Neural cell (in vitro differentiated cells): ENCODE data around the gene EVL. TPM values are rescaled to one million over a fixed set of nuclear protein-coding genes. Genes with fewer than 3 reads are reported as not detected.

ENCODE experiments used
- H2AFZ ChIP-seq: fragments of 200-600, 300-800 bp; sonication (generic), shearing (Covaris generic); 2 replicates; pipeline ENCODE4 v1.6.0; 2014; ENCODE audit warnings: low read depth, mild to moderate bottlenecking, antibody characterized with exemption, low read length, moderate library complexity
- H3F3A ChIP-seq: fragments of 200-600 bp; shearing (Covaris generic); 2 replicates; pipeline ENCODE4 v1.6.1; 2016; ENCODE audit warnings: mild to moderate bottlenecking, moderate library complexity, mixed read lengths, antibody characterized with exemption, low read length; ENCODE audit not compliant: insufficient read depth, poor library complexity, severe bottlenecking
- H3K27ac ChIP-seq: fragments of 200-600, 300-800 bp; sonication (generic), shearing (Covaris generic); 2 replicates; pipeline ENCODE4 v1.5.1; 2014; ENCODE audit warnings: mild to moderate bottlenecking, low read length, moderate library complexity
- H3K27me3 ChIP-seq: fragments of 300-800, 200-600 bp; sonication (generic), shearing (Covaris generic); 2 replicates; pipeline ENCODE4 v1.6.0; 2014; ENCODE audit warnings: mild to moderate bottlenecking, low read depth, low read length, moderate library complexity; ENCODE audit not compliant: insufficient read depth
- H3K36me3 ChIP-seq: fragments of 300-800, 200-600 bp; sonication (generic), shearing (Covaris generic); 2 replicates; pipeline ENCODE4 v1.5.1; 2014; ENCODE audit warnings: mild to moderate bottlenecking, antibody characterized with exemption, low read length, moderate library complexity; ENCODE audit not compliant: insufficient read depth
- H3K4me2 ChIP-seq: fragments of 300-800, 200-600 bp; sonication (generic), shearing (Covaris generic); 2 replicates; pipeline ENCODE4 v1.6.0; 2014; ENCODE audit warnings: mild to moderate bottlenecking, low read length
- H3K4me3 ChIP-seq: fragments of 300-800, 200-600 bp; sonication (generic), shearing (Covaris generic); 2 replicates; pipeline ENCODE4 v1.5.1; 2014; ENCODE audit warnings: mild to moderate bottlenecking, low read length, moderate library complexity
- H3K79me2 ChIP-seq: fragments of 200-600 bp; shearing (Covaris generic); replicated peaks from 2 replicates; pipeline ENCODE4 v1.6.0; 2014; ENCODE audit warnings: mild to moderate bottlenecking, low read length, moderate library complexity; ENCODE audit not compliant: insufficient read depth
- H3K9ac ChIP-seq: fragments of 300-800, 200-600 bp; sonication (generic), shearing (Covaris generic); 2 replicates; pipeline ENCODE4 v1.6.1; 2016; ENCODE audit warnings: mild to moderate bottlenecking, low read length, mixed read lengths
- H3K9me2 ChIP-seq: fragments of 200-600 bp; shearing (Covaris generic); 2 replicates; pipeline ENCODE4 v1.6.1; 2016; ENCODE audit warnings: mild to moderate bottlenecking, low read length, mixed read lengths; ENCODE audit not compliant: insufficient read depth
- H3K9me3 ChIP-seq: fragments of 200-600, 300-800 bp; sonication (generic), shearing (Covaris generic); 2 replicates; pipeline ENCODE4 v1.6.1; 2016; ENCODE audit warnings: mild to moderate bottlenecking, mixed run types, low read length, moderate library complexity, mixed read lengths
- H4K20me1 ChIP-seq: fragments of 200-600 bp; shearing (Covaris generic); 2 replicates; pipeline ENCODE4 v1.6.1; 2016; ENCODE audit warnings: mild to moderate bottlenecking, mixed run types; ENCODE audit not compliant: insufficient read depth
- CTCF ChIP-seq: fragments of 450-650 bp; IDR thresholded peaks from 2 replicates; pipeline ENCODE4 v1.5.1; 2014; ENCODE audit warnings: antibody characterized with exemption, mild to moderate bottlenecking, moderate library complexity; ENCODE audit not compliant: poor library complexity, severe bottlenecking
- EP300 ChIP-seq: fragments of 450-650 bp; conservative IDR thresholded peaks from 2 replicates; pipeline ENCODE4 v1.6.1; 2014; ENCODE audit warnings: antibody characterized with exemption, mild to moderate bottlenecking, moderate library complexity; ENCODE audit not compliant: poor library complexity, severe bottlenecking
- EZH2 ChIP-seq: fragments of 200-600, 300-800 bp; shearing (Covaris generic), sonication (generic); IDR thresholded peaks from 2 replicates; pipeline ENCODE4 v1.6.1; 2014; ENCODE audit warnings: antibody characterized with exemption, low read length, borderline replicate concordance, mild to moderate bottlenecking; ENCODE audit not compliant: insufficient read depth, poor library complexity, severe bottlenecking
- MXI1 ChIP-seq: fragments of 450-650 bp; conservative IDR thresholded peaks from 2 replicates; pipeline ENCODE4 v1.6.1; 2014; ENCODE audit warnings: antibody characterized with exemption, mild to moderate bottlenecking; ENCODE audit not compliant: poor library complexity, severe bottlenecking
- POLR2AphosphoS5 ChIP-seq: IDR thresholded peaks from 2 replicates; pipeline ENCODE4 v1.6.1; 2012
- RAD21 ChIP-seq: fragments of 450-650 bp; conservative IDR thresholded peaks from 2 replicates; pipeline ENCODE4 v1.6.1; 2014; ENCODE audit warnings: antibody characterized with exemption, mild to moderate bottlenecking, moderate library complexity
- REST ChIP-seq: IDR thresholded peaks from 2 replicates; pipeline ENCODE4 v1.6.1; 2012; ENCODE audit warnings: borderline replicate concordance
- SMC3 ChIP-seq: fragments of 450-650 bp; conservative IDR thresholded peaks from 2 replicates; pipeline ENCODE4 v1.6.1; 2014; ENCODE audit warnings: antibody characterized with exemption, mild to moderate bottlenecking, moderate library complexity; ENCODE audit not compliant: poor library complexity
- TAF1 ChIP-seq: IDR thresholded peaks from 2 replicates; pipeline ENCODE4 v1.6.1; 2012; ENCODE audit warnings: low read depth
- polyA plus RNA-seq: library from polyadenylated mRNA; depleted of rRNA; stranded (reverse); fragments of >200 nt; gene quantifications from 2 replicates; pipeline ENCODE4 v1.2.3, GENCODE V29; 2014

Gene EVL
- polyA plus RNA-seq, 1 donor from 2014 or later, result 387 TPM

- Histone ChIP-seq H3K36me3 (no peaks in the 10 kb centered on the region), H3K9me2 (no peaks in the 10 kb centered on the region), H3K27me3 (no peaks in the 10 kb centered on the region), H3K4me2 (no peak overlapping the region), H3K4me3 (no peak overlapping the region), H3F3A (peaks cover 5% of the 10 kb centered on the region), H3K9ac (no peak overlapping the region), H3K9me3 (no peaks in the 10 kb centered on the region), H3K79me2 (peaks cover 38% of the 10 kb centered on the region), H2AFZ (no peak overlapping the region), H4K20me1 (peaks cover 27% of the 10 kb centered on the region), H3K27ac (no peak overlapping the region)
- TF ChIP-seq EZH2, result no peak
- no peak for TF ChIP-seq REST
- no peak for TF ChIP-seq POLR2AphosphoS5
- TF ChIP-seq RAD21, result no peak
- no peak for TF ChIP-seq CTCF
- TF ChIP-seq TAF1, result no peak
- no peak for TF ChIP-seq MXI1
- no peak for TF ChIP-seq SMC3
- TF ChIP-seq EP300, result no peak
Observed at GRCh38 chr14:100075681-100076080, 10.5 kb downstream of the EVL start.

- no peaks in the 10 kb centered on the region for H3K36me3 ChIP-seq
- peaks cover 39% of the 10 kb centered on the region for H3K79me2 ChIP-seq
- H3K27me3 ChIP-seq, result no peaks in the 10 kb centered on the region
- no peak overlapping the region for H3K9ac ChIP-seq
- no peak for TF ChIP-seq MXI1
- TF ChIP-seq SMC3, result no peak
- TF ChIP-seq EP300, result no peak
- no peak for TF ChIP-seq EZH2
- no peak for TF ChIP-seq TAF1
- no peak for TF ChIP-seq RAD21
- no peak for TF ChIP-seq POLR2AphosphoS5
- TF ChIP-seq CTCF, result no peak
- TF ChIP-seq REST, result no peak
- no peak overlapping the region for H3K4me3 ChIP-seq
- H4K20me1 ChIP-seq, result peaks cover 27% of the 10 kb centered on the region
- H3K4me2 ChIP-seq, result no peak overlapping the region
- peaks cover 5% of the 10 kb centered on the region for H3F3A ChIP-seq
- no peak overlapping the region for H3K27ac ChIP-seq
- no peak overlapping the region for H2AFZ ChIP-seq
- no peaks in the 10 kb centered on the region for H3K9me3 ChIP-seq
- no peaks in the 10 kb centered on the region for H3K9me2 ChIP-seq
Observed at GRCh38 chr14:100076133-100076532, 10.9 kb downstream of the EVL start.
